Fibroblast of upper back skin (primary cell): ENCODE results near the gene SLC38A9.
"Not testable (repeated sequence)": the region's sequence is repeated elsewhere in the genome, so short reads cannot be mapped to it uniquely, and the experiment has no call there.

Experiments used
- DNase-seq: peaks from one replicate; pipeline ENCODE4 v3.0.0-alpha.2; 2013

The SLC38A9 gene, protein sequence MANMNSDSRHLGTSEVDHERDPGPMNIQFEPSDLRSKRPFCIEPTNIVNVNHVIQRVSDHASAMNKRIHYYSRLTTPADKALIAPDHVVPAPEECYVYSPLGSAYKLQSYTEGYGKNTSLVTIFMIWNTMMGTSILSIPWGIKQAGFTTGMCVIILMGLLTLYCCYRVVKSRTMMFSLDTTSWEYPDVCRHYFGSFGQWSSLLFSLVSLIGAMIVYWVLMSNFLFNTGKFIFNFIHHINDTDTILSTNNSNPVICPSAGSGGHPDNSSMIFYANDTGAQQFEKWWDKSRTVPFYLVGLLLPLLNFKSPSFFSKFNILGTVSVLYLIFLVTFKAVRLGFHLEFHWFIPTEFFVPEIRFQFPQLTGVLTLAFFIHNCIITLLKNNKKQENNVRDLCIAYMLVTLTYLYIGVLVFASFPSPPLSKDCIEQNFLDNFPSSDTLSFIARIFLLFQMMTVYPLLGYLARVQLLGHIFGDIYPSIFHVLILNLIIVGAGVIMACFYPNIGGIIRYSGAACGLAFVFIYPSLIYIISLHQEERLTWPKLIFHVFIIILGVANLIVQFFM

GRCh38 chr5:55712023-55712859 lies at the start of gene SLC38A9:
Gene SLC38A9, minus strand, starts transcription at chr5:55712324. Its CDS starts 14,366 bp downstream, at chr5:55697958.
- DNase-seq: peak; percentile 94

DNA sequence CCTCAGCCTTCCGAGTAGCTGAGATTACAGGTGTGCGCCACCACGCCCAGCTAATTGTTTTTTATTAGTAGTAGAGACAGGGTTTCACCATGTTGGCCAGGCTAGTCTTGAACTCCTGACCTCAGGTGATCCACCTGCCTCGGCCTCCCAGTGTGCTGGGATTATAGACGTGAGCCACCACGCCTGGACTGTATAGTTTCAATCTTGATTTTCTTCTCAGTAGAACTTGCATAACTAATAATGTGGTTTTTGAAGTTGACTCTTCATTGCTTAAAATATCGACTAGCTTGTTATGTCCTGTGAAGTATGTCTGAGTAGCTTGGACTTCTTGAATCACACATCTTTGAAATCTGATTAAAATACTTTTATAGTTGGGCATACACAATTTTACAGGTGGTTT lies 49.6 kb upstream of the SLC38A9 start:
- not testable (repeated sequence) for DNase-seq

DNA sequence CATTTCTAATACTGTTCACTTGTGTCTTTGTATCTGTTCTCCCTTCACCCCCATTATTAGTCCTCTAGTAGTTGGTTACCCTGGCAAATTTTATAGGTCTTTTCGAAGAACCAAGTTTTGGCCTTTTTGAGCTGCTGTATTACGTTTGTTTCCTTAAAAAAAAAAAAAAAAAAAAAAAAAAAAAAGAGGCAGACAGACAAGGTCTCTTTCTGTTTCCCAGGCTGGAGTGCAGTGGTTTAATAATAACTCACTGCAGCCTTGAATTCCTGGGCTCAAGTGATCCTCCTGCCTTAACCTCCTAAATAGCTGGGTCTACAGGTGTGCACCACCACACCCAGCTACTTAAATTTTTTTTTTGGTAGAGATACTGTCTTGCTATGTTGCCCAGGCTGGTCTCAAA lies 46.6 kb upstream of the SLC38A9 start:
- DNase-seq: no peak

- DNase-seq: no peak
These were observed 46.1 kb upstream of the SLC38A9 start for GRCh38 chr5:55758231-55758630.

DNA sequence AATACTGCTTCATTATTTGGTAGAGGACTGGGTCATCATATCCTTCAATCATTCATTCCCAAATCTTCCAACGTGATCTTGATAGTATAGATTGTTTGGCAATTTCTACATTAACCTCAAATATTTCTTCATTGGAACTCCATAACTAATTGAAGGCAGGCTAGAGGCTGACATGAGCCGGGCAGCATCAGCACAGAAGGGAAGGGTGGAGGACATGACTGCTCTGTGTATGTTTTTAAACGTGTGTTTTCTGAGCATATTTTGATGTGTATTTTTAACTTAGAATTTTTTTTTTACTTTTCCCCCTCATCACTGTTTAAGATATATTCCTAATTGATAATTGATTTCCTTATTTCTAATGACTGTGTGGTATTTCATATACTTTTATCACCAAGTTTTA lies 38.4 kb upstream of the SLC38A9 start:
- DNase-seq: no peak

- no peak for DNase-seq
These were observed 37.9 kb upstream of the SLC38A9 start for GRCh38 chr5:55750063-55750462.

DNA sequence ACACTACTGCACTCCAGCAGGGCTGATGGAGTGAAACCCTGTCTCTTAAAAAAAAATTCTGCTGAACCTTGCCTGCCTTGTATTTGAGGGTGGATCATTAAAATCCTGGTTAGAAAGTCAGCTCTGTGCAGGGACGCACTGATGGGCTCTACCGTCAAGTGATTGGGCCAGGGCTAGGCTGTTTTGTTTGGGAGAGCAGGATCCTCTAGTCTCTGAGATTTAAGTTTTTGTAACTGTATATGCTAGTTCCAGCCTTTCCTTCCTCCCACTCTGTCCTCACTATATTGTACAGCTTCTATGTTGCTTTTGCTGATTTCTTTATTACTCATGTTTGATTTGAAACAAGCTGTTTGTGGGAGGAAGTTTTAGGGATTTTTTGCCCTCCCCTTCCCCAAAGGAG lies 37.3 kb upstream of the SLC38A9 start:
- DNase-seq: no peak

DNA sequence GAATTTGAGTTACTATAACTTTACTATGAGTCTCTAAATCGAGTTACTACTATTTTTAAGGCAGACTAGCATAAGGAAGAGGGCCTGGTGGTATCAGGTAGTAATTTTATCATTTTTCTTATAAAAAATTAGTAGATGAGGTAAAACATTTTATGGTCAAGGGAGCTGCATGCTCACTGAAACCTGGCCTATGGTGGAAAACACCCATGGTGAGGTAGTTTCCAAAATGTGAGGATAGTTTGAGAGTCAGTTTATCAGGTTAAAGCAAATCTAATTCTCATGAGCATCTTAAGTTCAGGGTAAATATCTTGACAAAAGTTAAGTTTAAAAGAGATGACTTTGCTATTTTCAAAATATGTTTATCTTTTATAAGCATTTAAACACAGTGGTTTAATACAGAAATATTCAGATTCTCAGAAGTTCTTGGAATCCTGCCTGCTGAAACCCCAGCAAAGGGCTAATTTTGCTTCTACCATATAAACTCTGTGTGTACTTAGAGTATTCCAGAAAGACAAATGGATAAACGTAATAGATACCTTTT lies 35.7 kb upstream of the SLC38A9 start:
- DNase-seq: no peak

- no peak for DNase-seq
These were observed 30.7 kb upstream of the SLC38A9 start for GRCh38 chr5:55742778-55743177.

DNA sequence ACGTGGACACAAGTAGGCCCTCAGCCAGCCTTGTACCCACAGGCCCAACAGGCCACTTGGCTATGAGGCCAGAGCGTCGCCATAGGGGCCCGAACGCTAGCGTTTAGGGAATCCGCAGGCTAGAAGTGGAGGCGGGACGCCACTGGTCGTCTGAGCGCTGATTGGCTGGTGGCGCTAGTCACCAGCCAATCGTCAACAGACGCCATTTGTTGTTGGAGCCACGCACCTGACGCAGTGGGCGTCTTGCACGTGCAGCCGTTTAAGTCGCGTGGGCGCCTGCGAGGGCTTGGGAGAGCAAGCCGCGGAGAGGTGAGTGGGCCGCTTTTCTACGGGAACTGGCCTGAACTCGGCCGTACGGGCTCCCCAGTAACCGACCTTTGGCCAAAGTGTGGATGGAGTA lies 25.7 kb upstream of the SLC38A9 start, which contains the start of gene DDX4:
DDX4 (plus strand) TSS at position 269 of the 400 bp plus-strand sequence. CDS start 903 bp downstream, outside the sequence.
- no peak for DNase-seq

- DNase-seq: no peak
These were observed 22.5 kb upstream of the SLC38A9 start for GRCh38 chr5:55734658-55735057.

DNA sequence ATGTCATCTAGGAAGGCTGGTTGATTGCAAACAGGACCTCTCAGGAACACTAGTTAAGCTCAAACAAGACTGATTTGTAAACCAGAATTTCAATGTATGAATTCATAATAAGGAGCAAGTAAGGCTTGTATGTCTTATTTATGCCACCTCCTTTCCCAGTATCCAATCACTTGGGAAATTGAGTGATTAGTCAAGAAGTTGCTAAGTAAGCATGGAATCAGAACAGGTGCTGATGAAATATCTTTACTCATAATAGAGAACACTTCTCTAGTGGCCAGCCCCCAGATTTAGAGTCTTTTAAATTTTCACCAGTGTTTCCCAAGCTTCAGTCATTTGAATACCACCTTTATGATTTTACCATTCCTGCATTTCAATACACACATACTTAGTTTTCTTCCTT lies 20.5 kb upstream of the SLC38A9 start:
- DNase-seq: no peak

- DNase-seq: no peak
These were observed 19.7 kb upstream of the SLC38A9 start for GRCh38 chr5:55731848-55732247.

- DNase-seq: no peak
These were observed 12.2 kb upstream of the SLC38A9 start for GRCh38 chr5:55724281-55724680.

DNA sequence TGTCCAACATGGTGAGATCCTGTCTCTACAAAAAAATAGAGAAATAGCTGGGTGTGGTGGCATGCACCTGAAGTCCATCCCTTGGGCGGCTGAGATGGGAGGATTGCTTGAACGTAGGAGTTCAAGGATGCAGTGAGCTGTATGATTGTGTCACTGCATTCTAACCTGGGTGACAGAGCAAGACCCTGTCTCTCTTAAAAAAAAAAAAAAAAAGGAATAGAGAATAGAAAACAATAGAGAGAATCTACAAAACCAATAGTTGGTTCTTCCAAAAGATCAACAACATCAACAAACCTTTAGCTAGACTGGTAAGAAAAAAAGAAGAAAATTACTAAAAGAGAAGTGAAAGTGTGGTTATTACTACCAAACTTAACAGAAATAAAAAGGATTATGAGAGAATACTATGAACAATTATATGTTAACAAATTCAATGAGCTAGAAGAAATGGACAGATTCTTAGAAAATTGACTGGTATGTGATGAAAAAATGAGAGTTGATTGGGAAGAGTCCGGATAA lies 8.1 kb upstream of the SLC38A9 start:
- DNase-seq: no peak

DNA sequence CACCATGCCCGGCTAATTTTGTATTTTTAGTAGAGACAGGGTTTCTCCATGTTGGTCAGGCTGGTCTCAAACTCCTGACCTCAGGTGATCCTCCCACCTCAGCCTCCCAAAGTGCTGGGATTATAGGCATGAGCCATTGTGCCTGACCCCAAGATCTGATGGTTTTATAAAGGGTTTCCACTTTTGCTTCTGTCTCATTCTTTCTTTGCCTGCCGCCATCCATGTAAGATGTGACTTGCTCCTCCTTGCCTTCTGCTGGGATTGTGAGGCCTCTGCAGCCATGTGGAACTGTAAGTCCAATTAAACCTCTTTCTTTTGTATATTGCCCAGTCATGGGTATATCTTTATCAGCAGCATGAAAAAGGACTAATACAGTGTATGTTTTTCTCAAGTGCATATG lies 6.9 kb upstream of the SLC38A9 start:
- DNase-seq: not testable (repeated sequence)

DNA sequence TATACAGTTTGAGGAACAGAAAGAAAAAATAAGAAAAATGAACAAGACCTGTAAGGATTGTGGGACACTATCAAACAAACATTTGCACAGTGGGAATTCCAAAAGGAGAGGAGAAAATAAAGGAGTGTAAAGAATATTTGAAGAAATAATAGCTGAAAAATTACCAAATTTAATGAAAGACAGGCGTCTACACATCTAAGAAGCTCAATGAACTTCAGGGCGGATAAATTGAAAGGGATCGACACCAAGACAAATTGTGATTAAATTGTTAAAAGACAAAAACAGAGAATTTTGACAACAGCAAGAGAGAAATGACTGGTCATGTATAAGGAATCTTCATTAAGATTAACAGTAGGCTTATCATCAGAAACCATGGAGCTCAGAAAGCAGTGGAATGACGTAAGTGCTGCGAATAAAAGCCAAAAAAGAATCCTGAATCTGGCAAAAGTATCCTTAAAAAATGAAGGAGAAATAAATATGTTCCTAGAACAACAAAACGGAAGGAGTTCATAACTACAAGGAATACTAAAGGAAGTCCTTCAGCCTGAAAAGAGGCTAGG lies 3.5 kb upstream of the SLC38A9 start:
- no peak for DNase-seq

GRCh38 chr5:55714749-55715148 lies 2.6 kb upstream of the SLC38A9 start:
- DNase-seq: no peak

DNA sequence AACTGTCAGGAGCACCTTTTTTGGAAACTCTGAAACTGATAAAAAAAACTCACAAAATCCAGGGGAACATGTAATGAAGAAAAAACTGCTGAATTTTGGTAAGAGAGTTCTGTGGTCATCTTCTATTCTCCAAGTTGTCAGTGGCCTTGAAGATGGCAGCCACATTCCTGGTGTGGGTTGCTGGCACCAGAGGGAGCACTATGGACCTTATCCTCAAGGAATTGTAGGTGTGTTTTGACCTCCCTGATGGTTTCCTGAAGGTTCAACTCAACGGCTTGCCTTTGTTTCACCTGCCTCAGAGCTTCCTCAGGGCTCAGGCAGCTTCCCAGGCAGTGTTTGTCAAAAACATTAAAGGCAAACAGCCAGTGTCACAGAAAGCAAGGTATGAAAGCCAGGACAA lies 2.2 kb upstream of the SLC38A9 start:
- no peak for DNase-seq

GRCh38 chr5:55713871-55714270 lies 1.7 kb upstream of the SLC38A9 start:
- DNase-seq: no peak

DNA sequence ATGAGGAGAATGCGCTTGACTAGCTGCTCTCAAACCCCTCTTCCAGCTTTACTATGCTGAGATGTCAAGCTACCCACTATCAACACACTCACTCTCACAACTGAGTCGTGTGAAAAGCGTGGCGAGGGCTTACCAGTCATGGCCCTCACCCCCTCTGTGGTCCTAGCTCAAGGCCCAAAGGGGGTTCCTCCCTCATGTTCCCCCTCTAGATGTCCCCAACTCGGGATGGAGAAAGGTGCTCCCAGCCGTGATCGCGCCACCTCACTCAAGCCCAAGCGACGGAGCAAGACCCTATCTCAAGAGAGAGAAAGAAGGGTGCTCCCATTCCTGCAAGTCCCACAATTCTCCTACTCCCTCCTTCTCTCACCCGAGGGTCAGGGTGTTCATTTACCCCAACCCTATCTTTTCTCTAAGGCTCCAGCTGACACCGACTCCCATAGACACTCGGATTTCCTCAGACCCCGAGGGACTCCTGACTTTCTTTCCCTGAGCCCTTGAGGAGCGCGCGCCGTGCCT lies 559 bp downstream of the SLC38A9 start:
- no peak for DNase-seq

DNA sequence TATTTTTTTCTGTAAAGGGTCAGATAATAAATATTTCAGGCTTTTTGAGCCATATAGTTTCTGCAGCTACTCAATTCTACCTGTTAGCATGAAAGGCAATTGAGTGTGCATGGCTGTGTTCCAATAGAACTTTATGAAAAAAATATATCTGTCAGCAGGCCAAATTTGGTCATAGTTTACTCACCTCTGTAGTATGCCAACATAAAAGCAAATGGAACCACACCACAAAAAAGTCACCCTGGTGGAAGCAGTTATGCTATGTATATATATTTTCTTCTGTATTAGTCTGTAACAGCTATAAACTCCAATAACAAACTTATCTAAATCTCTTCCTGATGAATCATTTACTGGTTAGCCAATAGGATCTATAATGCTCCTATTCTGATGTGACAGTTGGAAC lies 3.4 kb downstream of the SLC38A9 start:
- DNase-seq: peak; percentile 16

DNA sequence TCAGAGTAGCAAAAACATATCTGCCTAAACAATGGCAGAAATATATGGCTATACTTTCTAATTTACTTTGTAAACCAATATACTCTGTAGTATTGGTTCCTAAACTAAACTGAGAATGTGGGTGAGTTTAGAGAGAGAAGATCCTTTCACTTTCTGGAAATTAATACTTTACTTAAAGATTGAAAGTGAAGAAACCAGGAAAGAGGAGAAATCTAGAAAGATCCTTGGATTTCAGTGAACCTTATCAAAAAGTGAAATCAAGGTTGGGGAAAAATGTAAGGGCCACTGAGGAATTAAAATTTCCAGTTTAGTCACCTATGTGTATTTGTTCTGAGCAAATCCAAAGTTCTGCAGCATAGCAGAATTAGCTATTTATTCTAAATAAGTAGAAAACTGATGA lies 5.9 kb downstream of the SLC38A9 start:
- no peak for DNase-seq
